ENCODE results near the gene SLCO2B1.

SLCO2B1 gene

DNA sequence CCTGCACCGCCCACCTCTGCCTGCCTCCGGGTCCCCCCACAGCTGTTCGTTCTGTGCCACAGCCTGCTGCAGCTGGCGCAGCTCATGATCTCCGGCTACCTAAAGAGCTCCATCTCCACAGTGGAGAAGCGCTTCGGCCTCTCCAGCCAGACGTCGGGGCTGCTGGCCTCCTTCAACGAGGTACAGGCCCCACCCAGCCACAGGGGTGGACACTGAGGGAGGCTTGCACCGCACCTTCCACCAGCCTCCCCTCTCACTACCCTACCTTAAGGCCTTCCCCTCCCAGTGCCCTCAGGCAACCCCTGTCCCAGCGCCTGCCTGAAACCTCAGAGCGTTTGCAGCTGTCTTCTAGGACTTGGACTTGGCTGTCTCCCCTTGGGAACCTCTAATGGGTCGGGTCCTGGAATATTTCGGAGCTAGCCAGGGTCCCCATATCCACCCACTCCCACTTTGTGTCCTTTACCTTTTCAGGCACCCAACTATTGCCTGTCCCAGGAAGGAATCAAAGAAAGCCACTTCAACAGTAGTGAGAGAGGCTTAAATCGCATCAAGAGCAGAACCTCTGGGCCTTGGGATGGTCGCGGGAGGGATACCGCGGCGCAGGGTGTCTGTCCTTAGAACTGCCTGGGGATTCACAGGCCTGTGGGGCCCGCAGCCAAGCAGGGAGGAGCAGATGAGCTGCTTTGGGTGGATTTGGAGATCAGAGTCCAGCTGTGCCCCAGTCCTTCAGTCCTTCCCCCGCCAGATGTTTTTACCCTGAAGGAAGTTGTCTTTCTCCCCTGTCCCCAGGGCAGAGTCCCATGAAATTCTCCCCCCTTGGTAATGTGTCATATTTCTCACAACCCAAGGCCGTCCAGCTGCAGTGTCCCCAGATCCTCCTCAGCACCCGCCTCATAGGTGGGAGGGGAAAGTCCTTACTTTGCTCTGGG is 13.3 kb downstream of the SLCO2B1 start:
- DNase-seq: no peak

- DNase-seq: no peak
These were observed 14.8 kb downstream of the SLCO2B1 start for GRCh38 chr11:75165721-75166120.

GRCh38 chr11:75166791-75167190 is 15.9 kb downstream of the SLCO2B1 start:
- DNase-seq: no peak

DNA sequence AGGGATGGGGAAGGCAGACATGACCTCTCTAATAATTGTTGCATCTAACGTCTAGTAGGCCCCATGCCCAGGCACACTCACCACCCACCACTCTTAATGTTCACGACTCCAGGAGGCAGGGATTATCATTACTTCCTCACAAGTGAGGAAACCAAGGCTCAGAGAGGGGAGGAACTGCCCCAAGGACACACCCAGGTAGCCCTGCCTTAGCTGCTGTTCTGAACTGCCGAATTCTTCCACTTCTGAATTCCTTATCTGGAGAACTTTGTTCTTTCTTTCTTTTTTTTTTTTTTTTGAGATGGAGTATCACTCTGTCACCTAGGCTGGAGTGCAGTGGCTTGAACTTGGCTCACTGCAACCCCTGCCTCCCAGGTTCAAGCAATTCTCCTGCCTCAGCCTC is 16.7 kb downstream of the SLCO2B1 start:
- DNase-seq: no peak

DNA sequence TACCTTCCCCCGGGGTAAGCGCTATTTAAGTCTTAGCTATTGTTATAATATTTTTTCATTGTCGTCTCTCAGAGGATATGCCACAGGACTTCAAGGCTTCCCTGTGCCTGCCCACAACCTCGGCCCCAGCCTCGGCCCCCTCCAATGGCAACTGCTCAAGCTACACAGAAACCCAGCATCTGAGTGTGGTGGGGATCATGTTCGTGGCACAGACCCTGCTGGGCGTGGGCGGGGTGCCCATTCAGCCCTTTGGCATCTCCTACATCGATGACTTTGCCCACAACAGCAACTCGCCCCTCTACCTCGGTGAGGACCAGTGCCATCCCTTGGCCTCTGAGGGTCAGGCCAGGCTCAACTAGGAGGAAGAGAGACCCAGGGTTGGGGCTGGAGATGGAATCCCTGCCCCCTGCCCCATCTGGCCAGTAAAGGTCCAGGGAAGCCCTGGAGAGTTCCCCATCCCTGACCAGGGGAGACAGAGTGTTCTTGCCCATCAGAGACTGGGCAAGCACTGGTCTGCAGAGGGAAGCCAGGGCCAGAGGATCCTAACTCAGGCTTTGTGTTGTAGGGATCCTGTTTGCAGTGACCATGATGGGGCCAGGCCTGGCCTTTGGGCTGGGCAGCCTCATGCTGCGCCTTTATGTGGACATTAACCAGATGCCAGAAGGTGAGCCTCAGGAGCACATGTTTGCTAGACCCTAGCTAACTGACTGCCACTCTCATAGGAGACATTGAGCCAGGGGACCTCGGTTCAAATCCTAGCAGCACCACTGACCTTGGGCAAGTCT is 18.4 kb downstream of the SLCO2B1 start:
- DNase-seq: no peak

DNA sequence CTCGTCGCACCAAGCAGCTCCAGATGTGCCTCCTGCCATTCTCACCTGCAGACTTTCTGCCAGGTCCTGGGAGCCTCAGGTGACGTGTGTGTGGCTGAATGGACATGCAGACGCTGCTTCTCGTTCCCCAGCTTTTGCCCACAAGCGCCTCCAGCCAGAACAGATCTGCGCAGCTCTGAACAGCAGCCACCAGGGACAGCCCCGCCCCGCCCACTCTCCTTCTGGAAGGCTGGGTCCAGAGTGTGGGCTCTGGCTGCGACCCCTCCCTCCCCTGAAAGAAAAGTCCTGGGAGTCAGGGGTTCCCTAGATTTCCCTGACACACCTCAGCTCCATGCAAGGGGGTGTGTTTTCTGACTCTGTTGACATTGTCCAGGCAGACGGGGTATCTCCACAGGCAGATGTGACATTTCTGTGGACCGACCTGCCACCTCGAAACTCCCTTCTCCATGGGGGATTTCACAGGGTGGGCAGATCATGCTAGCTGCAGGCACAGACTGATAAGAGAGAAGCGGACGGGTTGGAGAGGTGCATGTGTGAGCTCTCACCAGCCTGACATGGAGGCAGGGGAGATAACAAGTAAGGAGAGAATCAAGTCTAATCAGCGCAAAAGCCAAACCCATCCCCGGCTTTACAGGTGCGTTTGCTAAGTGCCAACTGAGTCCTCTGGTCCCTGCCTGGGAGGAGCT is 19.8 kb downstream of the SLCO2B1 start:
- DNase-seq: no peak

DNA sequence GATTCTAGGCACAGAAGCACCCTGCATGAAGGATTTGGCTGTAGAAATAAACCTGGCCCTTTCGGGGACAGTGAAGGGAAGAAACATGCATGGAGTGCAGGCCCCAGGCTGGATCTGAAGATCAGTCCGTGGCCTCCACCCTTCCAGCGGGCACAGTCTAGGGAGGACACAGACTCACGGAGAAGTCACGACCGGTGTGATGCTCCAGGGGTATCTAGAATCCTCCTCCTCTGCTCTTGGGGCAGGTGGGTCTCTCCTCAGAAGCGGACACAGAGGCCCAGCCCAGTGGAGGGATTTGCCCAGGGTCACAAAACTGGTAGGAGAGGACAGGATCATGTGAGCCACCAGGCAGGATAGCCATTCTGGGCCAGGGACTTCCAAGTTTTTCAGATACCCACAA is 22.4 kb downstream of the SLCO2B1 start:
- DNase-seq: no peak

DNA sequence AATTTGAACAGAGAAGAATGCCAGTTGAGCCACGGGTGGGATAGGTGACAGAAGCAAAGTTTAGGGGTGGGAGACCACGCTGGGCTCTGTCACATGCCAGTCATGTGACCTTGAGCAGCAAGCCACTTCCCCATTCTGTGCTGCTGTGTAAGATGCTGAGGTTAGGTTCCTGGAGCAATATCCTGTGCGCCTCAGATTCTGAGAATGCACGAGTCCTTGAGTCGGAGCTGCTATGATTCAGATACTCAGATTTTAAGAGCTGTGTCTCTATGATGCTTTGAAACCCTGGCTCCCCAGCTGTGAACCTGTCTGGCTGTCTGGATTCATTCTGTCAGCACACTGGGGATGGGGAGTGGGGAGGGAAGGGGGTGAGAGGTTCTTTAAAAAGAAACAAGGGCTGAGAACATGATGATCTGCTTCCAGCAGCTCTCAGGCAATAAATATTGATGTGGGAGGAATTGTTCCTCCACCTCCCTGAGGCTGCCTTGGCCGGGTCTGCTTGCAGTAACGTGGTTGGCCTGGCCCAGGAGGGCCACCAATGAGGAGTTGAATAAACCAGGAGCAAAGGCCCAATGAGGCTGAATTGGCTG is 24.0 kb downstream of the SLCO2B1 start:
- peak in 1 of 5 experiments; percentile 57 for DNase-seq

DNA sequence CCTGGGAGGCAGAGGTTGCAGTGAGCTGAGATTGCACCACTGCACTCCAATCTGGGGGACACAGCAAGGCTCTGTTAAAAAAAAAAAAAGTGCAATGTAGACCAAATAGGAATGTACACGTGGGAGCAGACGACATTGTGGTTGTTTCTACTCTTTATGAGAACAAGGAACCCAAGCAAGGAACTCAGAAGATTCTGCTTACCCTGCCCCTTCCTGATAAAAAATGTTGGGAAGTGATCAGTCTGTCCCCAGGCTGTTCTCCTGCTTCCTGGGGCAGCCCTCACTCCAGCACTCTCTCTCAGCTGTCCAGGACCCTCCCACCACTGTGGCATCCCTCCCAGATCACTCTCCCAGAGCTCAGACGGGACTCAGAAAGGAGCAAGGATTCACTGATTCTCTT is 31.8 kb downstream of the SLCO2B1 start:
- no peak for DNase-seq

DNA sequence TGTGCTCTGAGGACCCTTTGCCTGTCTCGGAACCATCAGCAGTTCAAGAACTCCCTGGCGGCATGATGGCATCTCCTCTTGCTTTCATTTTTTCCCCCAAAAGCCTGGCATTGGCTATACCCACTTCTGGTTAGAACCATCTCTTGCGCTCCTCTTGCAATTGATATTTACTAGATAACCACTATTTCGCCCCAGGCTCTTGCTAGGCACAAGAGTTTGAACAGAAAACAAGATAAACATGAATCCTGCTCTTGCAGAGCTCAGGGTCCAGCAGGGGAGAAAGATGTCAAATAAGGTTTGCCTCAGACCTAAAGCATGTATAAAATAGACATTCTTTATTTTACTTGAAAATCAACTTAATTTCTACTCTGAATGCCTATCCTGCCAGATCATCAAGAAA is 33.1 kb downstream of the SLCO2B1 start:
- DNase-seq: no peak

DNA sequence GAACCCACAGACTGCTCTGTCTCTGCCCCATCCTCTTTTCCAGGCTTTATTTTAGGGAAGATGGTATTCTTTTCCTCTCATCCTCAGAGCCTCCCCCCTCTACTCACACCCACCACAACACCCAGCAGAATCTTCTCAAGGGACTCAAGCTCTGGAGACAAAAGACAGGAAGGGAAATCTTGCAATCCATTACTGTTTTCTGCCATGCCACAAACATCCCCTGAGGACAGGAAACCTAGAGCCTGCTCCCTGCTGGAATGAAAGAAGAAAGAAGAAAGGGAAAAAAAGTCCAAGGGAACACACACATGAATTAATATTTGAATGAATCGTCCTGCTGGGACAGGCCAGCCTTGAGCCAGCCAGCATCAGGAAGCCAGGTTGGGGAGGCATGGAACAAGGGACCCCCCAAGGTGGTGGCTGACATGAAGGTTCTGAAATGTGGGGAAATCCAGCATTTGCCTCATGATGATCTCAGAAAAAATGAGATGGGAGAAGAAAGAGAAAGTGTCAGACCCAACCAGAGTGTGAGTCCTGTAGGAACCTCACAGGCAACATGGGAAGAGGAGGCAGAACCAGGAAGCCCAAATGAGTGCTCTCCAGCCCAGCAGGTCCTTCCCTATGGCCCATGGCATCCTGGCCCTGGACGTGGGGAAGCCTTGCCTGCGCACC is 34.0 kb downstream of the SLCO2B1 start:
- DNase-seq: no peak

GRCh38 chr11:75185866-75186265 is 35.0 kb downstream of the SLCO2B1 start:
- no peak for DNase-seq

GRCh38 chr11:75186999-75187398 is 36.1 kb downstream of the SLCO2B1 start:
- DNase-seq: no peak

- no peak for DNase-seq
These were observed 37.8 kb downstream of the SLCO2B1 start for GRCh38 chr11:75188671-75189070.

DNA sequence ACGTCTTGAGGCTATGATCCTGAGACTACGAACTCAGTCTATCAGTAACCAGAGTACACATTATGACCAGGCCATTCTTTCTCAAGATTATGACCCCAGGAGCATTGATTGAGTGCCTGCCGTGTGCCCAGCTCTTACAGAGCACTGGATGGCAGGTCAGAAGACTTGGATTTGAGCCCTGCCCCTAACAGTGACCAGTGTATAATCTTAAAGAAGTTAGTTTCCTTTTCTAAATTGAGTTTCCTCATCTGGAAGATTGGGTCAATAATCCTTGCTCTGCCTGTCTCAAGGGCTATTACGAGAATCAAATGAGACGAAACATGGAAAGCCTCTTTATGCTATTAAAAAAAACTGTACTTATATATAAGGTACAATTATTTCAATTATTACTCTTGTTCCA is 38.2 kb downstream of the SLCO2B1 start:
- no peak for DNase-seq

DNA sequence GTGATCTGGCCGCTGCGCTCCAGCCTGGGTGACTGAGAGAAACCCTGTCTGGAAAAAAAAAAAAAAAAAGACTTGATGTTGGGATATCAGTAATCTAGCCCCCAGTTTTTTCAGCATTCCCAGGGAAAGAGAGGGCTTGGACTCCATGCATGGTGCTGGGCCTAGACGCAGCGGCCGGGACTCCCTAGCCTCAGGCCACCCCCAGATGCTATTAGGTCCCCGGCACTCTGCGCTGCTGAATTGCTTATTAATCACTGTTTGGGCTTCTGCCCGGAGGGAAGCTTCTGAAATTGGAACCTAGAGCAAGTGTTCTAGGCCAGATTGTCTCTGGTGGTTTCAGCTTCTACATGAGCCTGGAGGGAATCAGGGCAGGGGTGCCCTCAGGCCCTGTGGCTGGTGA is 39.0 kb downstream of the SLCO2B1 start:
- no peak for DNase-seq

DNA sequence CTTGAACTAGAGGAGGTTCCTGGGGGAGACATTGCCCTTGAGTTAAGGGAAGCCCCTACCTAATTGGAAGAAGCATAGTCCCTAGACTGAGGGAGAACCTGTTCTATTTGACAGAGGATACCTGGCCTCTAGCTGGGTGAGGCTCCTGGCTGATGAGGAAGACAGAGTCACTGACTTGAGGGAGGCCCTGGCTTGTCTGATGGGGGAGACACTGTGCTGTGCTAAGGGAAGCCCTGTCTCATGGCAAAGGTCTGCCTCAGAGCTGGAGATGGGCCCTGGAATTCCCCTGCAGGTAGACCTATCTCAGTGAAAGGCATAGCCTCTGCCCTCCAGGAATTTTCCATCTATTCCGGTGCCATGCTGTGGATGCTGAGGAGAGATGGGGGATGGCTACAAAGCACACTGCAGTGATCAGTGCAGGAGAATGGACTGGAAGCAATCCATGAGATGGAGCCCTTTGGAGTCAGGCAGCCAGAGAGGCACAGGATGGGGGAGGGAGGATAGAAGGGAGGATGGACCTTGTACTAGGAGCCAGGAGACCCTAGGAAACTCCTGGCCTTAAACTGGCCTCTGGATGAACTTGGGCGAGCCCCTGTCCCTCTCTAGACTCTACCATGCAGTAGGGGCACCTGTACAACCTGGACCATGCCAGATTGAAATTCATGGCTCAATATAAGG is 39.9 kb downstream of the SLCO2B1 start:
- no peak for DNase-seq

GRCh38 chr11:75191330-75191717 is 40.4 kb downstream of the SLCO2B1 start:
- DNase-seq: no peak

DNA sequence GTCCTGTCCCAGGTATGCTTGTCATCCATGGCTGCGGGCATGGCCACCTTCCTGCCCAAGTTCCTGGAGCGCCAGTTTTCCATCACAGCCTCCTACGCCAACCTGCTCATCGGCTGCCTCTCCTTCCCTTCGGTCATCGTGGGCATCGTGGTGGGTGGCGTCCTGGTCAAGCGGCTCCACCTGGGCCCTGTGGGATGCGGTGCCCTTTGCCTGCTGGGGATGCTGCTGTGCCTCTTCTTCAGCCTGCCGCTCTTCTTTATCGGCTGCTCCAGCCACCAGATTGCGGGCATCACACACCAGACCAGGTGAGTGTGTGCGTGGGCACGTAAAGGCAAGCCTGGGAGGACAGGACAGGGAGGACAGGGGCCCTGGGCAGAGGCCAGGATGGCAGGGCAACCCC is 42.4 kb downstream of the SLCO2B1 start:
- no peak for DNase-seq

GRCh38 chr11:75193711-75194110 is 42.8 kb downstream of the SLCO2B1 start:
- DNase-seq: no peak

DNA sequence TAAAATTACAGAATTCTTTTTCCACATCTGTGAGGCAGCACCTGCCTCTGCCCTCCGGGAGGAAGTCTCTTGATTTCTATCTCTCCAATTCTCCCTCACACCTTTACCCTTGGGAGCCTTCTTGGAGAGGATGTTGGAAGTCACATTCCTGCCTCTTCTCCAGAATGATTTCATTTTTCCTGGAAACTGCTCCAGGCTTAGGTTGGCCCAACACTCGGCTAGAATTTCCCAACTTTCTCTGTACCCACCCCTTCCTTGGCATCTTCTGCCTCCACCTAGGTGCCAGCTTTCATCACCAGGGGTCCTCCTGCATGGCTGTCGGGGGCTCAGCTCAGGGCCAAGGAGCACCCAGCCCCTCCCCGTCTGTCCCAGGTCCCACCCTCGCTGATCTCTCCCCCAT is 43.2 kb downstream of the SLCO2B1 start:
- DNase-seq: no peak
